ENCODE data around the gene BLTP2. TPM values are rescaled to one million over a fixed set of nuclear protein-coding genes. Genes with fewer than 3 reads are reported as not detected.
"Not testable (repeated sequence)": the region's sequence is repeated elsewhere in the genome, so short reads cannot be mapped to it uniquely, and the experiment has no call there.

BLTP2 gene
- polyA plus RNA-seq (ENCODE audit: insufficient read depth in 1 of 5, insufficient read length in 5 of 5, low replicate concordance in 1 of 5): 10 to 100 TPM; 70.4 to 87.5 (median 77.3) TPM
- long read RNA-seq, donor 1, transcript KIAA0100-210 (11 exons, 1,582 nt): major isoform, 6 of 23 reads
- long read RNA-seq, donor 1, partial matches to known transcripts: 15 of 23 reads
- long read RNA-seq, donor 1, other reads (novel, unspliced or antisense): 0 of 23 reads
- long read RNA-seq, donor 2, full-length matches to known transcripts: 2 of 2 reads
- long read RNA-seq, donor 2, partial matches to known transcripts: 0 of 2 reads
- long read RNA-seq, donor 2, other reads (novel, unspliced or antisense): 0 of 2 reads
- long read RNA-seq, donor 3, partial matches to known transcripts: 0 of 2 reads
- long read RNA-seq, donor 3, other reads (novel, unspliced or antisense): 0 of 2 reads
- long read RNA-seq, donor 4, transcript KIAA0100-210 (11 exons, 1,582 nt): major isoform, 6 of 11 reads
- long read RNA-seq, donor 4, partial matches to known transcripts: 0 of 11 reads
- long read RNA-seq, donor 4, other reads (novel, unspliced or antisense): 0 of 11 reads
- long read RNA-seq, donor 5, transcript KIAA0100-210 (11 exons, 1,582 nt): major isoform, 7 of 22 reads
- long read RNA-seq, donor 5, partial matches to known transcripts: 14 of 22 reads
- long read RNA-seq, donor 5, other reads (novel, unspliced or antisense): 0 of 22 reads
- long read RNA-seq, donor 6, full-length matches to known transcripts: 9 of 14 reads
- long read RNA-seq, donor 6, partial matches to known transcripts: 5 of 14 reads
- long read RNA-seq, donor 6, other reads (novel, unspliced or antisense): 0 of 14 reads
- long read RNA-seq, donor 7, transcript KIAA0100-210 (11 exons, 1,582 nt): major isoform, 14 of 69 reads
- long read RNA-seq, donor 7, partial matches to known transcripts: 54 of 69 reads
- long read RNA-seq, donor 7, other reads (novel, unspliced or antisense): 0 of 69 reads
- long read RNA-seq, donor 8, partial matches to known transcripts: 0 of 3 reads
- long read RNA-seq, donor 8, other reads (novel, unspliced or antisense): 0 of 3 reads

- DNase-seq: peak; percentile 94 to 95
These were observed at the start of gene BLTP2 for GRCh38 chr17:28644787-28645575. Gene BLTP2 (minus strand): TSS chr17:28645158. CDS start chr17:28645056, 102 bp downstream.

- no peak for DNase-seq
These were observed 48.9 kb upstream of the BLTP2 start for GRCh38 chr17:28693869-28694268.

GRCh38 chr17:28689011-28689410 is 44.1 kb upstream of the BLTP2 start:
- DNase-seq: no peak

GRCh38 chr17:28688481-28688880 is 43.5 kb upstream of the BLTP2 start:
- no peak for DNase-seq

GRCh38 chr17:28686296-28686695 is 41.3 kb upstream of the BLTP2 start:
- DNase-seq: no peak

GRCh38 chr17:28685366-28685765 is 40.4 kb upstream of the BLTP2 start:
- no peak for DNase-seq

- peak; percentile 47 to 64 for DNase-seq
These were observed 40.0 kb upstream of the BLTP2 start for GRCh38 chr17:28684963-28685362.

- no peak for DNase-seq
These were observed 37.7 kb upstream of the BLTP2 start for GRCh38 chr17:28682655-28683054.

GRCh38 chr17:28675980-28676379 is 31.0 kb upstream of the BLTP2 start:
- no peak for DNase-seq

GRCh38 chr17:28675490-28675889 is 30.5 kb upstream of the BLTP2 start:
- no peak for DNase-seq

- no peak for DNase-seq
These were observed 25.0 kb upstream of the BLTP2 start for GRCh38 chr17:28669918-28670317.

GRCh38 chr17:28667870-28668269 is 22.9 kb upstream of the BLTP2 start:
- no peak for DNase-seq

- no peak for DNase-seq
These were observed 21.0 kb upstream of the BLTP2 start for GRCh38 chr17:28665994-28666393.

- DNase-seq: no peak
These were observed 18.8 kb upstream of the BLTP2 start for GRCh38 chr17:28663723-28664122.

- DNase-seq: no peak
These were observed 17.5 kb upstream of the BLTP2 start for GRCh38 chr17:28662527-28662829.

GRCh38 chr17:28661635-28662526 is 16.9 kb upstream of the BLTP2 start, which contains the start of the genes SDF2 and SUPT6H:
Gene SDF2 (minus strand): TSS chr17:28661906. CDS start chr17:28661876, 30 bp downstream.
Gene SUPT6H (plus strand): TSS chr17:28662205. CDS start chr17:28673402, 11,197 bp downstream.
- DNase-seq: peak; percentile 91 to 93

- DNase-seq: not testable (repeated sequence)
These were observed 14.5 kb upstream of the BLTP2 start for GRCh38 chr17:28659497-28659881.

- not testable (repeated sequence) for DNase-seq
These were observed 14.0 kb upstream of the BLTP2 start for GRCh38 chr17:28658766-28659496.

- not testable (repeated sequence) for DNase-seq
These were observed 13.4 kb upstream of the BLTP2 start for GRCh38 chr17:28658342-28658741.

- no peak for DNase-seq
These were observed 12.8 kb upstream of the BLTP2 start for GRCh38 chr17:28657756-28658155.

All from right lung (tissue), 10 donors.